Effector memory CD4-positive, alpha-beta T cell (primary cell): ENCODE results near the gene TP73.

ENCODE experiments used
- DNase-seq, 3 donors: peaks; one replicate each; pipeline ENCODE4 v3.0.0-alpha.2; 2020
- H3K27ac ChIP-seq: 2 replicates; pipeline ENCODE4 v1.7.0; 2013; ENCODE audit warnings: mild to moderate bottlenecking, low read length, moderate library complexity; ENCODE audit not compliant: insufficient read depth, poor library complexity, severe bottlenecking
- H3K27me3 ChIP-seq: replicated peaks from 2 replicates; pipeline ENCODE4 v1.7.0; 2013; ENCODE audit warnings: mild to moderate bottlenecking, low read length; ENCODE audit not compliant: insufficient read depth, control insufficient read depth, poor library complexity, severe bottlenecking
- H3K36me3 ChIP-seq: 2 replicates; pipeline ENCODE4 v1.7.0; 2013; ENCODE audit warnings: mild to moderate bottlenecking, low read length, moderate library complexity; ENCODE audit not compliant: control insufficient read depth, insufficient read depth
- H3K4me1 ChIP-seq: 2 replicates; pipeline ENCODE4 v1.7.0; 2013; ENCODE audit warnings: low read length, mild to moderate bottlenecking; ENCODE audit not compliant: control insufficient read depth, insufficient read depth, poor library complexity, severe bottlenecking
- H3K4me3 ChIP-seq: 2 replicates; pipeline ENCODE4 v1.7.0; 2013; ENCODE audit warnings: low read length, low read depth, mild to moderate bottlenecking; ENCODE audit not compliant: insufficient read depth, poor library complexity, severe bottlenecking
- H3K9me3 ChIP-seq: 2 replicates; pipeline ENCODE4 v1.7.0; 2013; ENCODE audit warnings: mild to moderate bottlenecking, low read length, moderate library complexity; ENCODE audit not compliant: control insufficient read depth

Gene TP73

GRCh38 chr1:3707298-3707938 is 55.1 kb downstream of the TP73 start:
- H3K4me3 ChIP-seq, result no peak overlapping the region
- no peaks in the 10 kb centered on the region for H3K4me1 ChIP-seq
- H3K27ac ChIP-seq, result no peak overlapping the region
- H3K9me3 ChIP-seq, result no peaks in the 10 kb centered on the region
- no peaks in the 10 kb centered on the region for H3K36me3 ChIP-seq
- no peaks in the 10 kb centered on the region for H3K27me3 ChIP-seq
- DNase-seq, result no peak

- Histone ChIP-seq H3K27me3 (no peaks in the 10 kb centered on the region), H3K27ac (no peak overlapping the region), H3K4me3 (no peak overlapping the region), H3K4me1 (no peaks in the 10 kb centered on the region), H3K36me3 (no peaks in the 10 kb centered on the region), H3K9me3 (no peaks in the 10 kb centered on the region)
- DNase-seq, result no peak
Measured at GRCh38 chr1:3707939-3708328, 55.6 kb downstream of the TP73 start.

- H3K4me1 ChIP-seq, result no peaks in the 10 kb centered on the region
Measured at GRCh38 chr1:3708791-3709190, 56.5 kb downstream of the TP73 start.

GRCh38 chr1:3710251-3710650 is 57.9 kb downstream of the TP73 start:
- Histone ChIP-seq H3K27ac (no peak overlapping the region), H3K27me3 (no peaks in the 10 kb centered on the region), H3K4me1 (no peaks in the 10 kb centered on the region), H3K36me3 (no peaks in the 10 kb centered on the region), H3K9me3 (no peaks in the 10 kb centered on the region), H3K4me3 (no peak overlapping the region)
- no peak for DNase-seq

More at GRCh38 chr1:3708791-3709190, 56.5 kb downstream of the TP73 start:
- no peaks in the 10 kb centered on the region for H3K27me3 ChIP-seq
- no peak overlapping the region for H3K27ac ChIP-seq
- no peak overlapping the region for H3K4me3 ChIP-seq
- no peaks in the 10 kb centered on the region for H3K36me3 ChIP-seq
- DNase-seq, result no peak
- no peaks in the 10 kb centered on the region for H3K9me3 ChIP-seq

GRCh38 chr1:3711381-3711779 is 59.1 kb downstream of the TP73 start:
- Histone ChIP-seq H3K36me3 (no peaks in the 10 kb centered on the region), H3K4me3 (no peak overlapping the region), H3K4me1 (no peaks in the 10 kb centered on the region), H3K27me3 (no peaks in the 10 kb centered on the region), H3K9me3 (no peaks in the 10 kb centered on the region), H3K27ac (no peak overlapping the region)
- no peak for DNase-seq

- H3K27ac ChIP-seq, result no peak overlapping the region
- H3K36me3 ChIP-seq, result no peaks in the 10 kb centered on the region
- no peaks in the 10 kb centered on the region for H3K27me3 ChIP-seq
- no peaks in the 10 kb centered on the region for H3K9me3 ChIP-seq
- no peaks in the 10 kb centered on the region for H3K4me1 ChIP-seq
- H3K4me3 ChIP-seq, result no peak overlapping the region
- no peak for DNase-seq
Measured at GRCh38 chr1:3711780-3712451, 59.6 kb downstream of the TP73 start.

GRCh38 chr1:3712573-3713535 is 60.5 kb downstream of the TP73 start:
- H3K4me3 ChIP-seq, result no peak overlapping the region
- H3K27ac ChIP-seq, result no peak overlapping the region
- no peaks in the 10 kb centered on the region for H3K27me3 ChIP-seq
- no peaks in the 10 kb centered on the region for H3K36me3 ChIP-seq
- no peaks in the 10 kb centered on the region for H3K4me1 ChIP-seq
- H3K9me3 ChIP-seq, result no peaks in the 10 kb centered on the region
- no peak for DNase-seq

- H3K4me1 ChIP-seq, result no peaks in the 10 kb centered on the region
Measured at GRCh38 chr1:3713840-3714239, 61.5 kb downstream of the TP73 start.

GRCh38 chr1:3714284-3714741 is 62.0 kb downstream of the TP73 start:
- H3K27me3 ChIP-seq, result no peaks in the 10 kb centered on the region
- H3K36me3 ChIP-seq, result no peaks in the 10 kb centered on the region

More at GRCh38 chr1:3713840-3714239, 61.5 kb downstream of the TP73 start:
- Histone ChIP-seq H3K27ac (no peak overlapping the region), H3K4me3 (no peak overlapping the region), H3K27me3 (no peaks in the 10 kb centered on the region), H3K9me3 (no peaks in the 10 kb centered on the region), H3K36me3 (no peaks in the 10 kb centered on the region)
- DNase-seq, result no peak

More at GRCh38 chr1:3714284-3714741, 62.0 kb downstream of the TP73 start:
- Histone ChIP-seq H3K4me3 (no peak overlapping the region), H3K4me1 (no peaks in the 10 kb centered on the region), H3K9me3 (no peaks in the 10 kb centered on the region), H3K27ac (no peak overlapping the region)
- DNase-seq, result no peak
